ENCODE measurements around the gene TMCO4. TPM values are rescaled to one million over a fixed set of nuclear protein-coding genes. Genes with fewer than 3 reads are reported as not detected.

The TMCO4 gene
- polyA plus RNA-seq, 1 donor = 19.4 TPM

- no peak for DNase-seq
These were observed 115.0 kb downstream of the TMCO4 start for GRCh38 chr1:19684677-19685076.

- DNase-seq = no peak
These were observed 116.4 kb downstream of the TMCO4 start for GRCh38 chr1:19683351-19683750.

GRCh38 chr1:19682901-19683300 lies 116.8 kb downstream of the TMCO4 start:
- no peak for DNase-seq

GRCh38 chr1:19682257-19682656 lies 117.5 kb downstream of the TMCO4 start:
- no peak for DNase-seq

GRCh38 chr1:19680644-19681043 lies 119.1 kb downstream of the TMCO4 start:
- DNase-seq = no peak

GRCh38 chr1:19679691-19680090 lies 120.0 kb downstream of the TMCO4 start:
- no peak for DNase-seq

- no peak for DNase-seq
These were observed 120.7 kb downstream of the TMCO4 start for GRCh38 chr1:19678931-19679453.

GRCh38 chr1:19678493-19678892 lies 121.2 kb downstream of the TMCO4 start:
- DNase-seq = no peak

- DNase-seq = peak; percentile 79
These were observed 123.2 kb downstream of the TMCO4 start for GRCh38 chr1:19676438-19676922.

GRCh38 chr1:19675797-19676196 lies 123.9 kb downstream of the TMCO4 start:
- no peak for DNase-seq

- DNase-seq = no peak
These were observed 127.5 kb downstream of the TMCO4 start for GRCh38 chr1:19672237-19672636.

- DNase-seq = no peak
These were observed 128.9 kb downstream of the TMCO4 start for GRCh38 chr1:19670787-19671186.

- no peak for DNase-seq
These were observed 130.8 kb downstream of the TMCO4 start for GRCh38 chr1:19668888-19669287.

GRCh38 chr1:19665496-19666465 lies 133.9 kb downstream of the TMCO4 start:
- DNase-seq = no peak

- DNase-seq = no peak
These were observed 134.6 kb downstream of the TMCO4 start for GRCh38 chr1:19665186-19665495.

GRCh38 chr1:19664453-19665185 lies 135.1 kb downstream of the TMCO4 start, which contains the start of gene HTR6:
Gene HTR6 (plus strand): TSS chr1:19664875. CDS start chr1:19665754, 879 bp downstream.
- DNase-seq = no peak

GRCh38 chr1:19662313-19662712 lies 137.4 kb downstream of the TMCO4 start:
- DNase-seq = no peak

- no peak for DNase-seq
These were observed 137.9 kb downstream of the TMCO4 start for GRCh38 chr1:19661721-19662228.

GRCh38 chr1:19658186-19658585 lies 141.5 kb downstream of the TMCO4 start:
- DNase-seq = no peak

GRCh38 chr1:19657511-19657910 lies 142.2 kb downstream of the TMCO4 start:
- no peak for DNase-seq

- DNase-seq = no peak
These were observed 142.8 kb downstream of the TMCO4 start for GRCh38 chr1:19656780-19657466.
